WTC11 (cell line): ENCODE measurements around the gene SAMD1. TPM values are rescaled to one million over a fixed set of nuclear protein-coding genes. Genes with fewer than 3 reads are reported as not detected.

ENCODE experiments used
- ATAC-seq: fragments of 200-7000 bp; cut with Tn5 transposase; 2 replicates; pipeline ENCODE4 v1.10.0; 2021; ENCODE audit warnings: mild to moderate bottlenecking, moderate library complexity
- CTCF ChIA-PET: fragments of 300-600 bp; sonication (Branson Sonifier 250); formaldehyde crosslinking; loops from one replicate; lab custom pipeline; 2021; ENCODE audit warnings: antibody characterized with exemption; lab: Charles Lee
- POLR2A ChIA-PET: fragments of 350-600 bp; sonication (Branson Sonifier 250); formaldehyde crosslinking; loops from one replicate; lab custom pipeline; 2021; ENCODE audit warnings: antibody characterized with exemption; lab: Charles Lee
- DNase-seq: peaks from one replicate; pipeline ENCODE4 v3.0.0; 2021; ENCODE audit warnings: low spot score
- H3K27ac Mint-ChIP-seq: 2 replicates; pipeline ENCODE4 v1.8.0; 2021; ENCODE audit warnings: mixed read lengths
- H3K27me3 Mint-ChIP-seq: 2 replicates; pipeline ENCODE4 v1.8.0; 2021; ENCODE audit warnings: low read depth, mild to moderate bottlenecking, moderate library complexity, mixed read lengths
- H3K36me3 Mint-ChIP-seq: 2 replicates; pipeline ENCODE4 v1.8.0; 2021; ENCODE audit warnings: mixed read lengths
- H3K4me1 Mint-ChIP-seq: 2 replicates; pipeline ENCODE4 v1.8.0; 2022; ENCODE audit warnings: mixed read lengths
- H3K4me3 Mint-ChIP-seq: 2 replicates; pipeline ENCODE4 v1.8.0; 2021; ENCODE audit warnings: mild to moderate bottlenecking, moderate library complexity, mixed read lengths
- H3K9me3 Mint-ChIP-seq: 2 replicates; pipeline ENCODE4 v1.8.0; 2021; ENCODE audit warnings: mixed read lengths
- CTCF ChIP-seq: fragments of 200-600 bp; IDR thresholded peaks from 2 replicates; pipeline ENCODE4 v1.8.0; 2022; ENCODE audit warnings: antibody characterized with exemption
- HMGXB4 ChIP-seq: sonication (generic); formaldehyde crosslinking; IDR thresholded peaks from 2 replicates; pipeline ENCODE4 v1.8.1; 2023; ENCODE audit warnings: mild to moderate bottlenecking, moderate library complexity, missing genetic modification reagents
- NFYB ChIP-seq: sonication (generic); formaldehyde crosslinking; conservative IDR thresholded peaks from 2 replicates; pipeline ENCODE4 v1.8.0; 2022; ENCODE audit warnings: low read depth, missing genetic modification reagents
- PRDM15 ChIP-seq: sonication (generic); formaldehyde crosslinking; IDR thresholded peaks from 2 replicates; pipeline ENCODE4 v1.8.0; 2022; ENCODE audit warnings: missing genetic modification reagents
- PREB ChIP-seq: sonication (generic); formaldehyde crosslinking; IDR thresholded peaks from 2 replicates; pipeline ENCODE4 v1.8.1; 2022; ENCODE audit warnings: mild to moderate bottlenecking, missing genetic modification reagents, moderate library complexity, borderline replicate concordance
- ZSCAN18 ChIP-seq: fragments of 250-450 bp; sonication (Bioruptor Pico); IDR thresholded peaks from 2 replicates; pipeline ENCODE4 v2.1.2; 2022; ENCODE audit warnings: mild to moderate bottlenecking, moderate library complexity
- total RNA-seq: library from RNA; stranded (reverse); gene quantifications from 3 replicates; pipeline ENCODE4 v1.2.3, GENCODE V29; 2021

The SAMD1 gene
- total RNA-seq, 1 experiment from 2014 or later: 116 TPM

GRCh38 chr19:14114854-14115253, 24.3 kb upstream of the SAMD1 start:
- CTCF ChIA-PET: interaction anchor here (0.8 to 3.7 kb wide), 8 partner anchors 13 to 33 kb away, joined by 3 to 19 read pairs (median 5); partner anchors contain the start of gene ASF1B
- POLR2A ChIA-PET: interaction anchor here (0.5 kb wide), 1 partner anchor 156 kb away, joined by 4 read pairs; no protein-coding TSS in a partner anchor

GRCh38 chr19:14114439-14114838, 23.9 kb upstream of the SAMD1 start:
- Mint-ChIP-seq H3K4me3 (no peak overlapping the region), H3K27me3 (0 out of 2 replicates have a peak, but pooled peaks cover 7% of the 10 kb centered on the region), H3K9me3 (no peaks in the 10 kb centered on the region), H3K36me3 (no peaks in the 10 kb centered on the region), H3K4me1 (peaks cover 42% of the 10 kb centered on the region), H3K27ac (no peak overlapping the region)
- ATAC-seq (no peak), DNase-seq (no peak)
- POLR2A ChIA-PET: interaction anchor here (0.5 kb wide), 1 partner anchor 156 kb away, joined by 4 read pairs; no protein-coding TSS in a partner anchor
- CTCF ChIA-PET: interaction anchor here (0.7 to 3.7 kb wide), 12 partner anchors 9 to 366 kb away, joined by 3 to 19 read pairs (median 4); partner anchors contain the start of genes ASF1B and PTGER1
- TF ChIP-seq ZSCAN18 (no peak), NFYB (CRISPR knock-in tag) (no peak), HMGXB4 (CRISPR knock-in tag) (no peak)

More at GRCh38 chr19:14114854-14115253, 24.3 kb upstream of the SAMD1 start:
- Mint-ChIP-seq H3K9me3 (no peaks in the 10 kb centered on the region), H3K36me3 (no peaks in the 10 kb centered on the region), H3K4me1 (peaks cover 42% of the 10 kb centered on the region), H3K27me3 (0 out of 2 replicates have a peak, but pooled peaks cover 7% of the 10 kb centered on the region), H3K4me3 (no peak overlapping the region; the same call in 1 of the 2 replicates), H3K27ac (no peak overlapping the region)
- ATAC-seq (no peak), DNase-seq (peak; percentile 77)
- no peak for TF ChIP-seq PREB
- TF ChIP-seq ZSCAN18: no peak
- TF ChIP-seq CTCF: peak; percentile 21; the same call in 1 of the 2 replicates
- TF ChIP-seq PRDM15 (CRISPR knock-in tag): no peak
